GM12878 (cell line): ENCODE results near the gene ADAMTS19. TPM values are rescaled to one million over a fixed set of nuclear protein-coding genes. Genes with fewer than 3 reads are reported as not detected.

Experiments
- ATAC-seq: fragments of 200-7000 bp; cut with Tn5 transposase; 3 replicates; pipeline ENCODE4 v1.9.1; 2020; ENCODE audit warnings: mild to moderate bottlenecking, moderate library complexity
- BruUV-seq: library from RNA; stranded (reverse); fragments of 400-500 nt; replicated peaks from 2 replicates; lab custom pipeline; 2021; lab: Mats Ljungman, UMichigan
- CTCF ChIA-PET: fragments of 300-600 bp; sonication (Branson Sonifier 250); formaldehyde crosslinking; extraction: SDS; loops from one replicate; lab custom pipeline; 2021; ENCODE audit warnings: inconsistent platforms; lab: Yijun Ruan, JAX
- POLR2A ChIA-PET: fragments of 350-600 bp; formaldehyde crosslinking; extraction: SDS; loops from one replicate; lab custom pipeline; 2021; ENCODE audit warnings: inconsistent platforms; lab: Charles Lee
- RAD21 ChIA-PET: fragments of 300-600 bp; sonication (Branson Sonifier 250); formaldehyde crosslinking; loops from one replicate; lab custom pipeline; 2023; ENCODE audit warnings: antibody characterized with exemption; ENCODE audit not compliant: unreplicated experiment; lab: Charles Lee
- SMC1A ChIA-PET: fragments of 300-600 bp; sonication (Branson Sonifier 250); formaldehyde crosslinking; loops from one replicate; lab custom pipeline; 2023; ENCODE audit not compliant: unreplicated experiment, uncharacterized antibody; lab: Charles Lee
- DNase-seq: peaks from one replicate; pipeline ENCODE4 v3.0.0-alpha.2; 2011; ENCODE audit warnings: low read depth, low spot score
- FAIRE-seq: peaks from 3 replicates; lab custom pipeline; 2011; peaks lifted over from hg19 to GRCh38; lab: Jason Lieb, UNC
- H2AFZ ChIP-seq: 2 replicates; pipeline ENCODE4 v1.6.0; 2011; ENCODE audit warnings: low read depth, low read length, control low read depth; ENCODE audit not compliant: control insufficient read depth
- H3K27ac ChIP-seq: 2 replicates; pipeline ENCODE4 v1.5.1; 2011; ENCODE audit warnings: control low read depth; ENCODE audit not compliant: control insufficient read depth, insufficient read depth
- H3K27me3 ChIP-seq, 2 experiments: replicated peaks in 1 of 2; 2 replicates each; pipeline versions ENCODE4 v1.6.0 to v1.6.1; 2011; ENCODE audit warnings: low read length in 1 of 2; ENCODE audit not compliant: control insufficient read depth in 2 of 2, insufficient read depth in 2 of 2
- H3K36me3 ChIP-seq, 2 experiments: 2 replicates each; pipeline ENCODE4 v1.5.1; 2011; ENCODE audit warnings: low read length in 1 of 2; ENCODE audit not compliant: control insufficient read depth in 2 of 2, insufficient read depth in 2 of 2
- H3K4me1 ChIP-seq: 2 replicates; pipeline ENCODE4 v1.6.1; 2011; ENCODE audit warnings: mild to moderate bottlenecking, low read length, moderate library complexity, mixed read lengths; ENCODE audit not compliant: control insufficient read depth, insufficient read depth
- H3K4me2 ChIP-seq: 2 replicates; pipeline ENCODE4 v1.6.0; 2011; ENCODE audit warnings: control low read depth; ENCODE audit not compliant: control insufficient read depth, insufficient read depth
- H3K4me3 ChIP-seq: fragments of 200-600 bp; sonication (generic); 2 replicates; pipeline ENCODE4 v1.5.1; 2016
- H3K79me2 ChIP-seq: 2 replicates; pipeline ENCODE4 v1.6.0; 2011; ENCODE audit warnings: low read length; ENCODE audit not compliant: control insufficient read depth, insufficient read depth
- H3K9ac ChIP-seq: 2 replicates; pipeline ENCODE4 v1.8.0; 2011; ENCODE audit warnings: low read length, control low read depth, mixed read lengths; ENCODE audit not compliant: control insufficient read depth, insufficient read depth
- H3K9me3 ChIP-seq: replicated peaks from 3 replicates; pipeline ENCODE4 v1.5.1; 2011; ENCODE audit warnings: mild to moderate bottlenecking, low read length; ENCODE audit not compliant: control insufficient read depth, insufficient read depth
- H4K20me1 ChIP-seq: 2 replicates; pipeline ENCODE4 v1.6.0; 2011; ENCODE audit not compliant: control insufficient read depth, insufficient read depth
- ATF2 ChIP-seq: IDR thresholded peaks from 2 replicates; pipeline ENCODE4 v1.6.1; 2012; ENCODE audit warnings: low read length, inconsistent platforms
- BHLHE40 ChIP-seq, 2 experiments: fragments of 450-650 bp in 1 of 2; IDR thresholded peaks; 2 replicates each; pipeline ENCODE4 v1.6.1; 2011 to 2017; ENCODE audit warnings: low read depth in 2 of 2, borderline replicate concordance in 1 of 2, improper control_type of control experiment in 1 of 2, low read length in 1 of 2, mild to moderate bottlenecking in 1 of 2
- CEBPB ChIP-seq, 2 experiments: fragments of 150-350 bp in 1 of 2; IDR thresholded peaks; 2 replicates each; pipeline ENCODE4 v1.6.1; 2012 to 2014; ENCODE audit warnings: low read depth in 2 of 2, low read length in 2 of 2, borderline replicate concordance in 1 of 2, inconsistent platforms in 1 of 2
- CEBPZ ChIP-seq: fragments of 150-350 bp; IDR thresholded peaks from 2 replicates; pipeline ENCODE4 v1.6.1; 2016; ENCODE audit warnings: low read depth, low read length
- IKZF2 ChIP-seq, 2 experiments: fragments of 450-650 bp; IDR thresholded peaks; 2 replicates each; pipeline ENCODE4 v1.6.1; 2017; ENCODE audit warnings: mild to moderate bottlenecking in 2 of 2, moderate library complexity in 2 of 2
- MTA2 ChIP-seq: fragments of 450-650 bp; IDR thresholded peaks from 2 replicates; pipeline ENCODE4 v1.6.1; 2016; ENCODE audit warnings: low read depth, mild to moderate bottlenecking, moderate library complexity
- MYC ChIP-seq: IDR thresholded peaks from 2 replicates; pipeline ENCODE4 v1.6.1; 2011; ENCODE audit warnings: mild to moderate bottlenecking, low read length, moderate library complexity, inconsistent platforms; ENCODE audit not compliant: insufficient read depth, insufficient replicate concordance, insufficient read length, severe bottlenecking
- NR2C1 ChIP-seq: fragments of 450-650 bp; IDR thresholded peaks from 2 replicates; pipeline ENCODE4 v1.6.1; 2017; ENCODE audit warnings: antibody characterized with exemption, mild to moderate bottlenecking, moderate library complexity
- PML ChIP-seq: IDR thresholded peaks from 2 replicates; pipeline ENCODE4 v1.6.1; 2012; ENCODE audit warnings: low read length, inconsistent platforms
- RB1 ChIP-seq: fragments of 450-650 bp; formaldehyde crosslinking; IDR thresholded peaks from 2 replicates; pipeline ENCODE4 v1.6.1; 2017; ENCODE audit warnings: mild to moderate bottlenecking, borderline replicate concordance
- RBBP5 ChIP-seq: fragments of 200-600 bp; sonication (generic); conservative IDR thresholded peaks from 2 replicates; pipeline ENCODE4 v1.6.1; 2016
- RUNX3 ChIP-seq: IDR thresholded peaks from 2 replicates; pipeline ENCODE4 v1.6.1; 2012; ENCODE audit warnings: low read length, inconsistent platforms
- ZNF622 ChIP-seq: fragments of 450-650 bp; IDR thresholded peaks from 2 replicates; pipeline ENCODE4 v1.6.1; 2017; ENCODE audit warnings: mild to moderate bottlenecking, inconsistent platforms
- WGBS: methylation state at CpG from one replicate; pipeline ENCODE4 v1.1.6; 2016; ENCODE audit warnings: low lambda C conversion rate; ENCODE audit not compliant: insufficient replicate concordance, insufficient coverage; ENCODE audit errors: missing lambda C conversion rate; 5-methylcytosine and 5-hydroxymethylcytosine counted together
- in situ Hi-C: fragments of 300-500 bp; cut with MboI; formaldehyde crosslinking; loops from 9 replicates; pipeline ENCODE4 v1.14.3; 2018; ENCODE audit warnings: mixed read lengths
- intact Hi-C: fragments of 100-400 bp; cut with micrococcal nuclease; formaldehyde crosslinking; loops from one replicate; pipeline ENCODE4 v1.14.2; 2022; ENCODE audit not compliant: unreplicated experiment
- polyA plus RNA-seq, 11 experiments: library from polyadenylated mRNA; depleted of rRNA in 4 of 11; unstranded in 6 of 11; stranded (reverse) in 5 of 11; fragments of >200 nt; fragmentation: Nextera tagmentation in 4 of 11; fragmentation: Illumina TruSeq in 1 of 11; extraction: Ambion mirVana in 4 of 11; extraction: Trizol in 1 of 11; gene quantifications; 1 replicate in 1 of 11; 2 replicates in 10 of 11; pipeline versions ENCODE4 v1.2.1 to v1.2.3, GENCODE V29; 2011 to 2016; ENCODE audit warnings: inconsistent platforms in 2 of 11, missing spikeins in 2 of 11, low read depth in 1 of 11
- total RNA-seq, 4 experiments: library from RNA; depleted of rRNA in 3 of 4; stranded (reverse); fragments of >200 nt in 3 of 4; fragmentation: Illumina TruSeq in 1 of 4; extraction: Trizol in 1 of 4; gene quantifications; 2 replicates each; pipeline versions ENCODE4 v1.2.1 to v1.2.3, GENCODE V29; 2013 to 2021
- TF ChIP-seq, protein P1 (sequence below): fragments of 450-650 bp; IDR thresholded peaks from 2 replicates; pipeline ENCODE4 v1.6.1; 2016; ENCODE audit warnings: mild to moderate bottlenecking, moderate library complexity, borderline replicate concordance
- TF ChIP-seq, protein P2 (sequence below): fragments of 450-650 bp; IDR thresholded peaks from 2 replicates; pipeline ENCODE4 v1.6.1; 2017; ENCODE audit warnings: borderline replicate concordance

The ADAMTS19 gene
- total and polyA plus RNA-seq, 10 of the 15 experiments (the other 5 are each of a cell fraction or from before 2014, with no cell fraction given), result not detected

DNA sequence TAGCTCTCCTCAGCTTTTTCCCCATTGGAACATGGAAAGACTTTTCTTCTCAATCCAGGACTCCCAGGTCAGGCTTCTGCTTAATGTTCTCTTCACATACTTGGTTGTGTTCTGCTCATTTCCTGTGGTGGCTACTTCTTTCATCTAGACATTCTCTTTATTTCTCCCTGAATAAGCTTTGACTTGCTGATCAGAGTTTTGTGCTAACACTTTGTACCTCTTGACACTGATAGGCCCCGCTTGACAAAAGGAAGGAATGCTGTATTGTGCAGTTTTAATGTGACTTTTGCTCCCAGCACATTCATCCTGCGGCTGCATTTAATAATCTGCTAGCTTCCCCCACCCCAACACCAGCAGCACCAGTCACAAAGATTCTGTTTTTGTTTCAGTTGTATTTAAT lies 196.9 kb downstream of the ADAMTS19 start:
- SMC1A ChIA-PET, result interaction anchor here (0.6 to 0.8 kb wide), 2 partner anchors 20 to 295 kb away, joined by 3 read pairs; no protein-coding TSS in a partner anchor
- no peak for FAIRE-seq
- RAD21 ChIA-PET, result no interaction called here

More for the DNA sequence above, 196.9 kb downstream of the ADAMTS19 start:
- Histone ChIP-seq H3K9me3 (no peaks in the 10 kb centered on the region), H3K27me3 (no peaks in the 10 kb centered on the region), H3K4me1 (no peaks in the 10 kb centered on the region), H3K4me2 (no peak overlapping the region), H4K20me1 (no peaks in the 10 kb centered on the region), H3K4me3 (no peak overlapping the region), H3K9ac (no peak overlapping the region), H2AFZ (no peak overlapping the region), H3K27ac (no peak overlapping the region), H3K79me2 (no peaks in the 10 kb centered on the region), H3K36me3 (no peaks in the 10 kb centered on the region)
- intact Hi-C loops, result no loop called here
- DNase-seq (no peak), ATAC-seq (no peak)
- no TSS peak for BruUV-seq
- TF ChIP-seq CEBPB (IDR thresholded peaks at IDR 0.05; ENCODE audit: borderline replicate concordance in 1 of 2, low read depth in 2 of 2, low read length in 2 of 2), result no peak
- no peak for TF ChIP-seq RUNX3
- no peak for TF ChIP-seq MTA2
- TF ChIP-seq BHLHE40 (IDR thresholded peaks at IDR 0.05; ENCODE audit: borderline replicate concordance in 1 of 2, low read depth in 2 of 2, low read length in 1 of 2), result no peak
- TF ChIP-seq, protein P1, sequence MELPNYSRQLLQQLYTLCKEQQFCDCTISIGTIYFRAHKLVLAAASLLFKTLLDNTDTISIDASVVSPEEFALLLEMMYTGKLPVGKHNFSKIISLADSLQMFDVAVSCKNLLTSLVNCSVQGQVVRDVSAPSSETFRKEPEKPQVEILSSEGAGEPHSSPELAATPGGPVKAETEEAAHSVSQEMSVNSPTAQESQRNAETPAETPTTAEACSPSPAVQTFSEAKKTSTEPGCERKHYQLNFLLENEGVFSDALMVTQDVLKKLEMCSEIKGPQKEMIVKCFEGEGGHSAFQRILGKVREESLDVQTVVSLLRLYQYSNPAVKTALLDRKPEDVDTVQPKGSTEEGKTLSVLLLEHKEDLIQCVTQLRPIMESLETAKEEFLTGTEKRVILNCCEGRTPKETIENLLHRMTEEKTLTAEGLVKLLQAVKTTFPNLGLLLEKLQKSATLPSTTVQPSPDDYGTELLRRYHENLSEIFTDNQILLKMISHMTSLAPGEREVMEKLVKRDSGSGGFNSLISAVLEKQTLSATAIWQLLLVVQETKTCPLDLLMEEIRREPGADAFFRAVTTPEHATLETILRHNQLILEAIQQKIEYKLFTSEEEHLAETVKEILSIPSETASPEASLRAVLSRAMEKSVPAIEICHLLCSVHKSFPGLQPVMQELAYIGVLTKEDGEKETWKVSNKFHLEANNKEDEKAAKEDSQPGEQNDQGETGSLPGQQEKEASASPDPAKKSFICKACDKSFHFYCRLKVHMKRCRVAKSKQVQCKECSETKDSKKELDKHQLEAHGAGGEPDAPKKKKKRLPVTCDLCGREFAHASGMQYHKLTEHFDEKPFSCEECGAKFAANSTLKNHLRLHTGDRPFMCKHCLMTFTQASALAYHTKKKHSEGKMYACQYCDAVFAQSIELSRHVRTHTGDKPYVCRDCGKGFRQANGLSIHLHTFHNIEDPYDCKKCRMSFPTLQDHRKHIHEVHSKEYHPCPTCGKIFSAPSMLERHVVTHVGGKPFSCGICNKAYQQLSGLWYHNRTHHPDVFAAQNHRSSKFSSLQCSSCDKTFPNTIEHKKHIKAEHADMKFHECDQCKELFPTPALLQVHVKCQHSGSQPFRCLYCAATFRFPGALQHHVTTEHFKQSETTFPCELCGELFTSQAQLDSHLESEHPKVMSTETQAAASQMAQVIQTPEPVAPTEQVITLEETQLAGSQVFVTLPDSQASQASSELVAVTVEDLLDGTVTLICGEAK, result no peak
- no peak for TF ChIP-seq RBBP5
- no peak for TF ChIP-seq PML
- TF ChIP-seq, protein P2, sequence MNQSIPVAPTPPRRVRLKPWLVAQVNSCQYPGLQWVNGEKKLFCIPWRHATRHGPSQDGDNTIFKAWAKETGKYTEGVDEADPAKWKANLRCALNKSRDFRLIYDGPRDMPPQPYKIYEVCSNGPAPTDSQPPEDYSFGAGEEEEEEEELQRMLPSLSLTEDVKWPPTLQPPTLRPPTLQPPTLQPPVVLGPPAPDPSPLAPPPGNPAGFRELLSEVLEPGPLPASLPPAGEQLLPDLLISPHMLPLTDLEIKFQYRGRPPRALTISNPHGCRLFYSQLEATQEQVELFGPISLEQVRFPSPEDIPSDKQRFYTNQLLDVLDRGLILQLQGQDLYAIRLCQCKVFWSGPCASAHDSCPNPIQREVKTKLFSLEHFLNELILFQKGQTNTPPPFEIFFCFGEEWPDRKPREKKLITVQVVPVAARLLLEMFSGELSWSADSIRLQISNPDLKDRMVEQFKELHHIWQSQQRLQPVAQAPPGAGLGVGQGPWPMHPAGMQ, result no peak
- TF ChIP-seq ATF2, result no peak
- TF ChIP-seq MYC, result no peak
- no peak for TF ChIP-seq IKZF2 (IDR thresholded peaks at IDR 0.05)
- TF ChIP-seq CEBPZ, result no peak
- TF ChIP-seq ZNF622, result no peak
- TF ChIP-seq NR2C1, result no peak
- no peak for TF ChIP-seq RB1
- CTCF ChIA-PET, result interaction anchor here (0.6 to 0.8 kb wide), 2 partner anchors 12 to 1452 kb away, joined by 3 to 4 read pairs; no protein-coding TSS in a partner anchor
- 21% methylated on average over 2 of the region's 2 CpGs for WGBS
- POLR2A ChIA-PET, result no interaction called here
- in situ Hi-C loops, result no loop called here
